Suprapubic skin (tissue), 4 donors: ENCODE results near the gene YJU2. TPM values are rescaled to one million over a fixed set of nuclear protein-coding genes. Genes with fewer than 3 reads are reported as not detected.
A peak's percentile ranks its signal among the peaks of the same experiment; 100 is the strongest.
"Not testable (repeated sequence)": the region's sequence is repeated elsewhere in the genome, so short reads cannot be mapped to it uniquely, and the experiment has no call there.

ENCODE experiments used
- DNase-seq, 2 donors: peaks; one replicate each; pipeline ENCODE4 v3.0.0-alpha.2; 2019; ENCODE audit warnings: low spot score in 2 of 2
- H3K27ac ChIP-seq: fragments of 200-600 bp; sonication (generic); one replicate; pipeline ENCODE4 v1.5.1; 2019
- H3K27me3 ChIP-seq: fragments of 200-600 bp; sonication (generic); one replicate; pipeline ENCODE4 v1.5.1; 2019
- H3K36me3 ChIP-seq: fragments of 200-600 bp; sonication (generic); one replicate; pipeline ENCODE4 v1.5.1; 2019
- H3K4me1 ChIP-seq: fragments of 200-600 bp; sonication (generic); one replicate; pipeline ENCODE4 v1.5.1; 2019
- H3K4me3 ChIP-seq: fragments of 200-600 bp; sonication (generic); one replicate; pipeline ENCODE4 v1.5.1; 2019; ENCODE audit warnings: mild to moderate bottlenecking
- H3K9me3 ChIP-seq: fragments of 200-600 bp; sonication (generic); one replicate; pipeline ENCODE4 v1.5.1; 2019
- EP300 ChIP-seq: sonication (generic); formaldehyde crosslinking; IDR thresholded peaks from one replicate; pipeline ENCODE4 v1.6.1; 2017; ENCODE audit warnings: antibody characterized with exemption
- POLR2A ChIP-seq, 2 donors: fragments of 450-650 bp; IDR thresholded peaks; one replicate each; pipeline ENCODE4 v1.6.1; 2017; ENCODE audit warnings: antibody characterized with exemption in 2 of 2, mild to moderate bottlenecking in 2 of 2, moderate library complexity in 2 of 2
- POLR2AphosphoS5 ChIP-seq, 3 donors: sonication (generic); formaldehyde crosslinking; IDR thresholded peaks; one replicate each; pipeline ENCODE4 v1.6.1; 2017; ENCODE audit warnings: antibody characterized with exemption in 3 of 3
- WGBS: methylation state at CpG from one replicate; pipeline ENCODE4 v1.1.5; 2018; 5-methylcytosine and 5-hydroxymethylcytosine counted together
- total RNA-seq, 4 donors: library from RNA; depleted of rRNA; stranded (reverse); fragments of >200 nt; gene quantifications; one replicate each; pipeline ENCODE4 v1.1.0, GENCODE V29; 2016
- TF ChIP-seq, protein P1 (sequence below), 2 donors: fragments of 200-600 bp in 1 of 2; fragments of 450-650 bp in 1 of 2; sonication (generic) in 1 of 2; IDR thresholded peaks; one replicate each; pipeline ENCODE4 v1.5.1; 2016 to 2019; ENCODE audit warnings: antibody characterized with exemption in 2 of 2, mild to moderate bottlenecking in 1 of 2, moderate library complexity in 1 of 2

The YJU2 gene
- total RNA-seq, 4 donors from 2014 or later = 23.3 to 34.3 (median 26.9) TPM

DNA sequence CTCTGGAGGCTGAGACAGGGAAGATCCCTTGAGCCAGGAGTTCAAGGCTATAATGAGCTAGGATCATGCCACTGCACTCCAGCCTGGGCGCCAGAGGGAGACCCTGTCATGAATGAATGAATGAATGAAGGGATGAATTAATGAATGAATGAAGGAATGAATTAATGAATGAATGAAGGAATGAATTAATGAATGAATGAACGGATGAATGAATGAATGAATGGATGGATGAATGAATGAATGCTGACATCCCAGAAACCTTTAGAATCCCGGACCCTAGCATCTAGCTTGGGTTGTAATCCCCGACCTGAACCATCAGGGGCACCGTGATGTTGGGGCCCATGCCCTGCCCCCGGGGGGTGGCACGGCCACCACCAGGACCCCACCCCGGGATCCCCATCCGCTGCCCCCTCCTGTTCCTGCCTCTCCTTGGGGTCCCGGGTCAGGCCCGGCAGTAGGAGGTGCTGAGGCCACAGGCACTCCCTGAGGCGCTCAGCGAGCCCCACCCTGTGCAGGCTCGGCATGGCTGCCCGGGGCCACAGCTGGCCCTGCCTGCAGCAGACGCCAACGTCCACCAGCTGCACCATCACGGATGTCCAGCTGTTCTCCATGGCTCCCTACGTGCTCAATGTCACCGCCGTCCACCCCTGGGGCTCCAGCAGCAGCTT, 14.1 kb upstream of the YJU2 start:
- 57% methylated on average over 9 of the region's 21 CpGs for WGBS

DNA sequence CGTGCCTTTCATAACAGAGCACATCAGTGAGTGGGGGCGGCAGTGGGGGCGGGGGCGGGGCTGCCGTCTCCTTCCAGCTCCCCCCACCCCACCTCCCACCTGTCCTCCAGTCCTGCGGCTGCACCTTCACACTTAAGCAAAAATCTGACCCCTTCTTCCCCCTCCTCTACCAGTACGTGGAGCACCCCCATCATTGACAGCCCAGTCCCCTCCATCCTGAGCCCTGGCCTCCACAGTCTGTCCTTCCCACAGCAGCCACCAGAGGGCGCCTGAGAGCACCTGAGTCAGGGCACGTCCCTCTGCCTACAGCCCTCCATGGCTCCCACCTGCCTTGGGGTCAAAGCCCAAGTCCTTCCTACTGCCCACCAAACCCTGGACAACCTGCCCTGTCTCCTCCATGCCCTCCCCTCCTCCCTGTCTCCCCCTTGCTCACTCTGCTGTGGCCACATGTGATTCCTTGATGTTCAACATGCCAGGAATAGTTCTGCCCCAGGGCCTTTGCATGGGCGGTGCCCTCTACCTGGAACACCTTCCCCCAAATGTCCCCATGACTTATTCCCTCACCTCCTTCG, 13.5 kb upstream of the YJU2 start:
- Histone ChIP-seq H3K9me3 (no peaks in the 10 kb centered on the region), H3K27me3 (peaks cover 64% of the 10 kb centered on the region), H3K36me3 (no peaks in the 10 kb centered on the region), H3K27ac (no peak overlapping the region), H3K4me1 (no peaks in the 10 kb centered on the region), H3K4me3 (no peak overlapping the region)
- DNase-seq = no peak
- TF ChIP-seq, protein P1, sequence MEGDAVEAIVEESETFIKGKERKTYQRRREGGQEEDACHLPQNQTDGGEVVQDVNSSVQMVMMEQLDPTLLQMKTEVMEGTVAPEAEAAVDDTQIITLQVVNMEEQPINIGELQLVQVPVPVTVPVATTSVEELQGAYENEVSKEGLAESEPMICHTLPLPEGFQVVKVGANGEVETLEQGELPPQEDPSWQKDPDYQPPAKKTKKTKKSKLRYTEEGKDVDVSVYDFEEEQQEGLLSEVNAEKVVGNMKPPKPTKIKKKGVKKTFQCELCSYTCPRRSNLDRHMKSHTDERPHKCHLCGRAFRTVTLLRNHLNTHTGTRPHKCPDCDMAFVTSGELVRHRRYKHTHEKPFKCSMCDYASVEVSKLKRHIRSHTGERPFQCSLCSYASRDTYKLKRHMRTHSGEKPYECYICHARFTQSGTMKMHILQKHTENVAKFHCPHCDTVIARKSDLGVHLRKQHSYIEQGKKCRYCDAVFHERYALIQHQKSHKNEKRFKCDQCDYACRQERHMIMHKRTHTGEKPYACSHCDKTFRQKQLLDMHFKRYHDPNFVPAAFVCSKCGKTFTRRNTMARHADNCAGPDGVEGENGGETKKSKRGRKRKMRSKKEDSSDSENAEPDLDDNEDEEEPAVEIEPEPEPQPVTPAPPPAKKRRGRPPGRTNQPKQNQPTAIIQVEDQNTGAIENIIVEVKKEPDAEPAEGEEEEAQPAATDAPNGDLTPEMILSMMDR (IDR thresholded peaks at IDR 0.05) = peak in 1 of 2 donors; percentile 64
- no peak for TF ChIP-seq EP300
- 25% methylated on average over 11 of the region's 11 CpGs for WGBS

More for the DNA sequence above, 14.1 kb upstream of the YJU2 start:
- Histone ChIP-seq H3K27ac (no peak overlapping the region), H3K4me3 (no peak overlapping the region), H3K36me3 (no peaks in the 10 kb centered on the region), H3K9me3 (no peaks in the 10 kb centered on the region), H3K27me3 (peaks cover 70% of the 10 kb centered on the region), H3K4me1 (no peaks in the 10 kb centered on the region)
- TF ChIP-seq, protein P1 (IDR thresholded peaks at IDR 0.05) = no peak
- no peak for TF ChIP-seq POLR2AphosphoS5 (IDR thresholded peaks at IDR 0.05)
- no peak for DNase-seq

DNA sequence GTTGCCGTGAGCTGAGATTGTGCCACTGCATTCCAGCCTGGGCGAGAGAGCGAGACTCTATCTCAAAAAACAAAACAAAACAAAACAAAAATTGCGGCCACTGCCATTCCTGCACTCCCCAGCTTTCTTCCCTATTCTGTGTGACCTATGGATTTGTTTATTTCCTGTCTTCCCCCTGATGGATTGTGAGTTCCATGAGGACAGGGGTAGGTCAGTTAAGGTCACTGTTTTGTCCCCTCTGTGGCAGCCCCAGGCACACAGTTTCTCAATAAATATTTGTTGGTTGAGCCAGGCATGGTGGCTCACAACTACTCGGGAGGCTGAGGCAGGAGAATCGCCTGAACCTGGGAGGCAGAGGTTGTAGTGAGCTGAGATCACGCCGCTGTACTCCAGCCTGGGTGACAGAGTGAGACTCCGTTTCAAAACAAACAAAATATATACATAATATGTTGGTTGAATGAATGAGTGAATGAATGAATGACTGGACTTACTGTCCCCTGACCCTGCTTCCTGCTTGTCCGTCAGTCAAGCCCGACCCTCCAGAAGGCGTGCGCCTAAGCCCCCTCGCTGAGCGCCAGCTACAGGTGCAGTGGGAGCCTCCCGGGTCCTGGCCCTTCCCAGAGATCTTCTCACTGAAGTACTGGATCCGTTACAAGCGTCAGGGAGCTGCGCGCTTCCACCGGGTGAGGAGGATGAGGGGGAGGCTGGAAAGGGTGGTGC, 12.6 kb upstream of the YJU2 start:
- WGBS = 61% methylated on average over 21 of the region's 21 CpGs
- H3K4me1 ChIP-seq = no peaks in the 10 kb centered on the region
- no peaks in the 10 kb centered on the region for H3K9me3 ChIP-seq
- no peak overlapping the region for H3K27ac ChIP-seq
- no peak for DNase-seq
- H3K27me3 ChIP-seq = peaks cover 54% of the 10 kb centered on the region
- H3K4me3 ChIP-seq = no peak overlapping the region
- no peaks in the 10 kb centered on the region for H3K36me3 ChIP-seq
- TF ChIP-seq EP300 (no peak), POLR2A (IDR thresholded peaks at IDR 0.05) (no peak), POLR2AphosphoS5 (IDR thresholded peaks at IDR 0.05) (no peak)
- TF ChIP-seq, protein P1 (IDR thresholded peaks at IDR 0.05) = no peak

DNA sequence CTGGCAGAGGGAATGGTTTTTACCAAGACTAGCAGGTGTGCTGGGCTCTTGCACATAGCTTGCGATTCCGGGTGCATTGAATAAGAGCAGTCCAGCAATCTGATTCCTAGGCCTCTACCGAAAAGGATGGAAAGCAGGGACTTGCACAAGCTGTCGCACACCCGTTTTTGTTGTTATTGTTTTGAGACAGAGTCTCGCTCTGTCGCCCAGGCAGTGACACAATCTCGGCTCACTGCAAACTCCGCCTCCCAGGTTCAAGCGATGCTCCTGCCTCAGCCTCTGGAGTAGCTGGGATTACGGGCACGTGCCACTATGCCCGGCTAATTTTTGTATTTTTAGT, 12.0 kb upstream of the YJU2 start:
- no peak for TF ChIP-seq POLR2A (IDR thresholded peaks at IDR 0.05)
- TF ChIP-seq POLR2AphosphoS5 (IDR thresholded peaks at IDR 0.05) = no peak
- Histone ChIP-seq H3K4me1 (no peaks in the 10 kb centered on the region), H3K4me3 (no peak overlapping the region), H3K9me3 (no peaks in the 10 kb centered on the region), H3K27me3 (peaks cover 49% of the 10 kb centered on the region), H3K36me3 (no peaks in the 10 kb centered on the region), H3K27ac (no peak overlapping the region)
- WGBS = 67% methylated on average over 3 of the region's 13 CpGs
- DNase-seq = no peak

DNA sequence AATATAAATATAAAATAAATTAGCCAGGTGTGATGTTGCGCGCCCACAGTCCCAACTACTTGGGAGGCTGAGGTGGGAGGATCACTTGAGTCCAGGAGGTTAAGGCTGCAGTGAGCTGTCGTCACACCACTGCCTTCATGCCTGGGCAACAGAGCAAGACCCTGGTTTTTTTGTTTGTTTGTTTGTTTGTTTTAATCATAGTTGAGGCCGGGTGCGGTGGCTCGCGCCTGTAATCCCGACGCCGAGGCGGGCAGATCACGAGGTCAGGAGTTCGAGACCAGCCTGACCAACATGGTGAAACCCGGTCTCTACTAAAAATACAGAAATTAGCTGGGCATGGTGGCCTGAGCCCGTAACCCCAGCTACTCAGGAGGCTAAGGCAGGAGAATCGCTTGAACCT, 9.4 kb upstream of the YJU2 start:
- H3K4me1 ChIP-seq, DNase-seq, H3K9me3 ChIP-seq, H3K4me3 ChIP-seq, H3K36me3 ChIP-seq, H3K27ac ChIP-seq: not testable (repeated sequence)
- H3K27me3 ChIP-seq = peaks cover 28% of the 10 kb centered on the region
- WGBS = 90% methylated on average over 16 of the region's 16 CpGs

DNA sequence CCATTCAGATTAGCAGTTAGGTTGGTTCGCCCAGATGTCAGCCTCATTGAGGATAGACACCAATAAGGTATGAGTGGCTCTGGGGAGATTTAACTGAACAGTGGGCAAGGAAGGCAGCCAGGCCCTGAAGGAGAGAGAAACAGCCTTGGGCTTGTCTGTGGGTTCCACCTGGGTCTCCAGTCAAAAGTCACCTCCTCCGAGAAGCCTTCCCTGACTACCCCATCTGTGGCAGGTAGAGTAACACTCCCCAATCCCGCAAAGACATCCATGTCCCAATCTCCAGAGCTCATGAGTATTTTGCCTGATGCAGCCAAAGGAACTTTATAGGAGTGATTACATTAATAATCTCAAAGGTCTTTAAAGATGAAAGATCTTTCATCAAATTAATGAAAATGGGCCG, 8.0 kb upstream of the YJU2 start:
- no peak overlapping the region for H3K4me3 ChIP-seq
- TF ChIP-seq, protein P1 (IDR thresholded peaks at IDR 0.05) = no peak
- TF ChIP-seq POLR2AphosphoS5 (IDR thresholded peaks at IDR 0.05) (no peak), POLR2A (IDR thresholded peaks at IDR 0.05) (no peak), EP300 (no peak)
- no peak overlapping the region for H3K27ac ChIP-seq
- no peak for DNase-seq
- no peaks in the 10 kb centered on the region for H3K4me1 ChIP-seq
- WGBS = 88% methylated on average over 4 of the region's 4 CpGs
- peaks cover 17% of the 10 kb centered on the region for H3K27me3 ChIP-seq
- no peaks in the 10 kb centered on the region for H3K36me3 ChIP-seq
- H3K9me3 ChIP-seq = no peaks in the 10 kb centered on the region
